Breast epithelium (tissue), 3 donors: ENCODE results near the gene SDK1.

Source experiments
- POLR2A ChIP-seq: fragments of 450-650 bp; IDR thresholded peaks from one replicate; pipeline ENCODE4 v1.6.1; 2016; ENCODE audit warnings: antibody characterized with exemption, mild to moderate bottlenecking, moderate library complexity
- POLR2AphosphoS5 ChIP-seq, 3 donors: sonication (generic); formaldehyde crosslinking; IDR thresholded peaks; one replicate each; pipeline ENCODE4 v1.6.1; 2017; ENCODE audit warnings: antibody characterized with exemption in 3 of 3
- TF ChIP-seq, protein P1 (sequence below), 3 donors: fragments of 450-650 bp; IDR thresholded peaks; one replicate each; pipeline ENCODE4 v1.5.1; 2016 to 2017; ENCODE audit warnings: antibody characterized with exemption in 3 of 3, mild to moderate bottlenecking in 3 of 3, moderate library complexity in 3 of 3

DNA sequence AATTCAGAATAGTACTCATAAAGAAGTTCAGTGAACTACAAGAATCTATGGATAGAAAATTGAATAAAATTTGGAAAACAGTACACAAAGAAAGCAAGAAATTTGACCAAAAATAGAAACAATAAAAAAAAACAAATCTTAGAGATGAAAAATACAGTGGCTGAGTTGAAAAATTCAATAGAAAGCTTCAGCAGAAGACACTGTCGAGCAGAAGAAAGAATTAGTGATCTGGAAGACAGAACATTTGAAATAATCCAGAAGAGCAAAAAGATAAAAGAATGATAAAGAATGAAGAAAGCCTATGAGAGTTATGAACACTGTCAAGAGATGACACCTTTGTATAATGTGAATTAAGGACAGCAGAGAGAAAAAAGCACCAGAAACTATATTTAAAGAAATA lies 480.6 kb downstream of the SDK1 start:
- TF ChIP-seq, protein P1, sequence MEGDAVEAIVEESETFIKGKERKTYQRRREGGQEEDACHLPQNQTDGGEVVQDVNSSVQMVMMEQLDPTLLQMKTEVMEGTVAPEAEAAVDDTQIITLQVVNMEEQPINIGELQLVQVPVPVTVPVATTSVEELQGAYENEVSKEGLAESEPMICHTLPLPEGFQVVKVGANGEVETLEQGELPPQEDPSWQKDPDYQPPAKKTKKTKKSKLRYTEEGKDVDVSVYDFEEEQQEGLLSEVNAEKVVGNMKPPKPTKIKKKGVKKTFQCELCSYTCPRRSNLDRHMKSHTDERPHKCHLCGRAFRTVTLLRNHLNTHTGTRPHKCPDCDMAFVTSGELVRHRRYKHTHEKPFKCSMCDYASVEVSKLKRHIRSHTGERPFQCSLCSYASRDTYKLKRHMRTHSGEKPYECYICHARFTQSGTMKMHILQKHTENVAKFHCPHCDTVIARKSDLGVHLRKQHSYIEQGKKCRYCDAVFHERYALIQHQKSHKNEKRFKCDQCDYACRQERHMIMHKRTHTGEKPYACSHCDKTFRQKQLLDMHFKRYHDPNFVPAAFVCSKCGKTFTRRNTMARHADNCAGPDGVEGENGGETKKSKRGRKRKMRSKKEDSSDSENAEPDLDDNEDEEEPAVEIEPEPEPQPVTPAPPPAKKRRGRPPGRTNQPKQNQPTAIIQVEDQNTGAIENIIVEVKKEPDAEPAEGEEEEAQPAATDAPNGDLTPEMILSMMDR (IDR thresholded peaks at IDR 0.05): no peak
- TF ChIP-seq POLR2AphosphoS5 (IDR thresholded peaks at IDR 0.05) (no peak), POLR2A (no peak)
